Colon (tissue), 2 donors: ENCODE data around the gene TRIAP1.

Experiments
- FAIRE-seq: peaks from 2 replicates; lab custom pipeline; 2012; peaks lifted over from hg19 to GRCh38; lab: Jason Lieb, UNC
- donor health status: control.
- donor health status: control.

Gene TRIAP1

GRCh38 chr12:120429368-120429767 is 16.8 kb downstream of the TRIAP1 start:
- FAIRE-seq: no peak

GRCh38 chr12:120428597-120429229 is 17.5 kb downstream of the TRIAP1 start:
- no peak for FAIRE-seq

GRCh38 chr12:120425797-120426196 is 20.4 kb downstream of the TRIAP1 start:
- FAIRE-seq: no peak

GRCh38 chr12:120422892-120423456 is 23.2 kb downstream of the TRIAP1 start:
- FAIRE-seq: no peak

- no peak for FAIRE-seq
These were observed 24.5 kb downstream of the TRIAP1 start for GRCh38 chr12:120421701-120422100.

- no peak for FAIRE-seq
These were observed 28.1 kb downstream of the TRIAP1 start for GRCh38 chr12:120417917-120418580.

- FAIRE-seq: no peak
These were observed 29.5 kb downstream of the TRIAP1 start for GRCh38 chr12:120416490-120417216.

- no peak for FAIRE-seq
These were observed 32.1 kb downstream of the TRIAP1 start for GRCh38 chr12:120413901-120414695.

- no peak for FAIRE-seq
These were observed 33.8 kb downstream of the TRIAP1 start for GRCh38 chr12:120412421-120412820.

GRCh38 chr12:120408771-120409170 is 37.4 kb downstream of the TRIAP1 start:
- FAIRE-seq: no peak

- no peak for FAIRE-seq
These were observed 39.6 kb downstream of the TRIAP1 start for GRCh38 chr12:120406553-120406952.

GRCh38 chr12:120406069-120406468 is 40.1 kb downstream of the TRIAP1 start:
- no peak for FAIRE-seq

GRCh38 chr12:120404271-120404670 is 41.9 kb downstream of the TRIAP1 start:
- no peak for FAIRE-seq

- FAIRE-seq: no peak
These were observed 42.3 kb downstream of the TRIAP1 start for GRCh38 chr12:120403869-120404268.

GRCh38 chr12:120402217-120402616 is 44.0 kb downstream of the TRIAP1 start:
- FAIRE-seq: no peak

- FAIRE-seq: no peak
These were observed 46.7 kb downstream of the TRIAP1 start for GRCh38 chr12:120399531-120399930.

- FAIRE-seq: no peak
These were observed 48.2 kb downstream of the TRIAP1 start for GRCh38 chr12:120397824-120398540.

- FAIRE-seq: no peak
These were observed 51.5 kb downstream of the TRIAP1 start for GRCh38 chr12:120394483-120395367.
